ENCODE measurements around the gene PER1.
A peak's percentile ranks its signal among the peaks of the same experiment; 100 is the strongest.
"Not testable (repeated sequence)": the region's sequence is repeated elsewhere in the genome, so short reads cannot be mapped to it uniquely, and the experiment has no call there.

Gene PER1

DNA sequence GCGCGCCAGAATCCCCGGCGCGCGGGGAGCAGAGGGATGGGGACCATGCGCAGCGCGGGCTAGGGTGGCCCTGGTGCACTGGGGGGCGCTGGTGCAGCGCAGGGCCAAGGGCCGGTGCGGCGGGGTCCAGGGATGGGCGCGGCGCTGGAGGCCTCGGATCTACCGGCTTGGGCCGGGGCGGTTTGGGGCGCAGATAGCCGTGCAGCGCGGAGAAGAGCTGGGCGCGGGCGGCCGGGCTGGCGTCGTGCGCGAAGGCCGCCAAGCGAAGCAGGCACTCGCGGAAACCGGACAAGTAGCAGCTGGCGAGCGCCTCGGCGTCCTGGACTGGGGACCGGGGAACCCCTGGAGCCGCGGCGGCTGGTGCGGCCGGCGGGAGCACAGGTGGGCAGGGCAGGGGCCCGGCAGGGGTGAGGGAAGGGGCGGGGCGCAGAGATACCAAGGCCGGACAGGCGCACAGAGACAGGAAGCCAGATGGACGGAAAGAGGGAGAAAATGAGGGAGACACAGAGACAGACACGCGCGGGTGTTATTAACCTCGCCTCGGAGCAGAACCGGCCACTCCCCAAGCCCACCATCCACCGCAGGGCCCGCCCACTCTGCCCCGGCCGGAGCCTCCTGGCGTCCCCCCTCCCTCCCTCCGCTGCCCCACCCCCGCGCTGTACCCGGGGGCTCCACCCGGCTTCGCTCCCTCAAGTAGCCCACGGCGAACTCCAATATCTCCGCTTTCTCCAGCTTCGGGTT is 30.4 kb downstream of the PER1 start:
- DNase-seq (ENCODE audit: low read depth), result no peak

DNA sequence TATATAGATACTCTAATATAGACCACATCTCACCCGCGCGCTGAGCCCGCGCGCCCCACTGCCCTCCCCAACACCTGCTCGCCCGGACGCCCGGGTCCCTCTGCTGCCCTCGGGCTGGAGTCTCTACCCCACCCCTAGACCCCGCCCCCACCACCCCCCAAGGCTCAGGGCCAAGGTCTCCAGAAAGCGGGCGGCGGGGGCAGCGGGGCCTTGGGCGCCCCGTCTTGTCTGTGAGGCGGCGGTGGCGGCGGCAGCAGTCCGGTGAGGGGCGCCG is 30.9 kb downstream of the PER1 start:
- no peak for DNase-seq (ENCODE audit: low read depth)

DNA sequence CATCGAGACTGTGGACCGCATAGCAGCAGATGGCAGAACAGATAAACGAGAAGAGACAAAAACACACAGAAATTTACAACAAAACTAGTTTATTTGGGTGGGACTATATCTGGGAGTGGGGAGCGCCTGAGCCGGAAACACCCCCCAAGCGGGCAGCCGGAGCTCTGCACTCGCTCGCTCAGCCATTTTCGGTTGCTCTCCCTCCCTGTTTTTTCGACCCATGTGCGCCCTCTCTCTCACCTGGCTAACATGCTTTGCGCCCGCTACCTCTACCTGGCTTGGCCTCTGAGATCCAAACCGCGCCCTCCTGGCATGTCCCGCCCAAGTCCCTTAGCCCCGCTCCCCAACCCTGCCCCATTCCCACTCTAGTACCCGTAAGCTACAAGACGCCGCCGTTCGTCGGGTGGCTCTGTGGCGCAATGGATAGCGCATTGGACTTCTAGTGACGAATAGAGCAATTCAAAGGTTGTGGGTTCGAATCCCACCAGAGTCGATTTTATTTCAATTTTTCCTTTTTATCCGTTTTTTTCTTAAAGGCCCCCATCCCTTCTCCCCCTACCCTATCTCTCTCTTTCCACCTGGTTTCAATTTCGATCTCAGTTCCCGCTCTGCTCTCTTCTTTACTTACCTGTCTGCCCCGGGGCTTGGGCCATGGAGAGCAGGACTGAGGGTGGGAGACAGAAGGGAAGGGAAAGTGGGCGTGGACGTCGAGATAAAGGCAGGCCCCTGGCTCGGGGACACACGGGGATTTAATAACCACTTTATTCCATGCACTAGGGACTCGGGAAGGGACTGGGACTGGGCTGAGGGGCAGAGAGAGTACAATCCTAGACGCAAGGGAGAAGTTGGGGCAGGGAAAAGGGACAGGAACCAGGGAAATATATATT is 31.4 kb downstream of the PER1 start:
- no peak for DNase-seq (ENCODE audit: low read depth)

DNA sequence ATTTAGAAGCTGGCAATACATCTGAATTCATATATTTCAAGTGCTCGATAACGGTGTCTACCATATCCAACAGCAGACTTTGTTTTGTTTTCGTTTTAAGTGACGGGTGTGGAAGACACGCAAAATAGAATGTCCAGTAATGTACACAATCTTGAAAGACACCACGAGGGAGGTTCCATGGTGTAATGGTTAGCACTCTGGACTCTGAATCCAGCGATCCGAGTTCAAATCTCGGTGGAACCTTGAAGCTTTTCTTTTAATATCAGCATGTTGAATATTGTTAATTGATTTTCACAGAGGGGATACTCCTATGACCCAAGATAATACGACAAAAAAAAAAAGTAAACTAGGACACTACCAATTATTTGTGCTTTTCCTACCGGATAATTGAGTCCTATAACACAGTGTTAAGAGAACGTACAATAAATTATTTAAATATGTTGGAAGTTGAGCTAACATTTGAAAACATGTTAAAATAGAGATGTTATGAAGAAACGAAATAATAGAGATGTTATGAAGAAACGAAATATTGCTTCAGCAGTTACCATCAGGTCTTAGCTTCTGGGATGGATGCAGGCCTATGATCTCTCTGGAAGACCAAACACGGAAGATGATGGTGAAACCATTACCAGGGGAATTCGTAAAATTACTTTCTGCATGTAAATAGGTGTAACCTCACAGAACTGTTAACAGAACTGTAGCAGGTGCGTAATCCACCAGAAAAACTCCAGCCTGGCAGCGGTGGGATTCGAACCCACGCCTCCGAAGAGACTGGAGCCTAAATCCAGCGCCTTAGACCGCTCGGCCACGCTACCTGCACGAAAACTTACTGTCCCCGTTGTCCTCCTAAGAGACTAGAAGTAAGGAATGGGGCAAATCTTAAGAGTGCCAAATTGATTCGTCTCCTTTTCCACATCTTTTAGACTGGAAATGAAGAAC is 32.4 kb downstream of the PER1 start:
- peak; percentile 80 for DNase-seq (ENCODE audit: low read depth)

DNA sequence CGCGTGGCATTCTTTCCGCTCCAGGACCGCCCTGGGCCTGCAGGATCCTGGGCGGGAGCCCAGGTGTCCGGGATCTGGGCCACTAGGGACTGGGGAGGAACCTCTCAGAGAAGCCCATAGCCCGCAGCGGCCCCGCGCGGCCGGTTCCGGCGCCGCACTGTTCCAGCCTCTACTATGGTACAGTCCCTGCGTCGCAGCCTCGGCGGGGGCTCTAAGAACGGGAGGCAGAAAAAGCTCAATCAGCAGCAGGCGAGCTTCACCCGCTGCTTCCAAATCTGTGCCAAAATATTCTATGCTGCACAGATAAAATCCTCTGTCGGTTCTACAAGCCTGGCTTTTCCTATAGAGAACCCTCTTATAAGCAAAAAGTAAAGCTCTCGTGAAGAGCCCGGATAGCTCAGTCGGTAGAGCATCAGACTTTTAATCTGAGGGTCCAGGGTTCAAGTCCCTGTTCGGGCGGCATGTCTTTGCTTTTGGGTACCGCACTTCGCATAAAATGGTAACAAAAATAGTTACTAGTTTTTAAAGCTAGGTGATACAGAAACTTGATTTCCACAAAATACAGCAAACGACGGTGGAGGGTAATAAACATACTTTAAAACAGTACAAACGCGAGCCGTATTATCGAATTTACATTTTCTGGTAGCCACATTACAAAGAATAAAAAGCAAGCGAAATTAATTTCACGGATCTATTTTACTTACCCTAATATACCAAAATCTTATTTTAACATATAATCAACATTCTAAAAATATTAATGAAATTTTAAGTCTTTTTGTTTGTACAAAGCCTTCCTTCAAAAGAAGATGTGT is 33.2 kb downstream of the PER1 start:
- DNase-seq (ENCODE audit: low read depth), result no peak

DNA sequence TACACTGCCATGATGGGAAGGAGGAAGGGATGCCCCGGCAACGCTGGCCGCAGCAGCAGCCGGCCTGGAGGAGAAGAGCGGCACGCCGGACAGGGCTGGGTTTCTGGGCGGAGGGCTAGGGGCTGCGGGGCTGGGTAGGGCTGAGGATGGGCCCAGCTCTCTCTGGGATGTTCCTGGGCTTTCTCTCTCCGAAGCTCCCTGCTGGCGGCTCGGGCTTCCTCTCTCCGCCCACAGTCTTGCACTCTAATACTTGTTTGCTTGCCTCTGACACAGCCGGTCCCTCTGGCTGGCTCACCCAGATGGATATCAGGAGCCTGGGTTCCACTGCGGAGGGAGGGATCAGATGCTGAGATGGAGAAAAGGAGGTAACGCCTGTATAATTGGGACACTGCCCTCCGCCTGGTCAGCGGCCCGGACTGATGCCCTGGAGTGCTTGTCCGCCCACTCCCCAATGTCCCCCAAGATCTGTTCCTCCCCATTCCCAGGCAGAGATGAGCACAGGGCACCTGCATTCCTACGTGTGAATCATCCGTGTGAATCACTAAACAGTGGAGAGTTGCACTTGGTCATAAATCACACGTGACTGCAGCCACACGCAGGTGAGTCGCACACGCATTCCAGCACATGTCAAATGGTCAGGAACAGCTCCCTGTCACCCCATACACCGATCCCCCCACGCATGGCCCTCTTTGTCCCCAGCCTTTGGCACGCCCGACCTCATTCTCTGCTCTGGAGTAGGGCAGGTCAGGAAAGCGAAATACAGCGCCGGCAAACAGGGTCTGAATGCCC is 34.0 kb downstream of the PER1 start, which contains the start of gene ALOXE3:
Gene ALOXE3 (minus strand): TSS at position 535 of the 789 bp plus-strand sequence. CDS start 524 bp downstream, at position 11.
- no peak for DNase-seq (ENCODE audit: low read depth)

DNA sequence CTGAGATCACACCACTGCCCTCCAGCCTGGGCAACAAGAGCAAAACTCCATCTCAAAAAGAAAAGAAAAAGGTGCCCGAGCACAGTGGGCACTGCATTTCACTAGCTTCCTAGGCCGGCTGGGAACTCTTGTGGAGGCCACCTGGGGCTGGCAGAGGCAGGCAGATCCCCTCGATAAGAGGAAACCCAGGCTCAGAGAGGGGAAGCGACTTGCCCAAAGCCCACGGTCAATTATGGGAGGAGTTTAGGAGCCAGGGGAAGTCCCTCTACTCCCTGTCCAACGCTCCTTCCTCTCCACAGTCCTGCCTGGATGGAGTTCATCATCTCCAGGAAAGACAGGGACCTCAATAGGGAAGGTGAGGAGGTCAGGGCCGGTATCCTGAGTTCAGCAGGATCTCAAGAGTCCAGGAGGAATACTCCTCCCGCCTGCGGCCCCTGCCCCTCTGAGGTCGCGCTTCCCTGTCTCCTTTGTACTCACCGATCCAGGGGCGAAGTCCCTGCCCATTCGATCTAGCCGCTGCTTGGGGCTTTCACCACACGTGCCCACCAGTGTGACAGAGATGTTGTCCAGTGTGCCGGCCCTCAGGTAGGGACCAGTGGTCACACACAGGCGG is 34.7 kb downstream of the PER1 start:
- DNase-seq (ENCODE audit: low read depth), result no peak

DNA sequence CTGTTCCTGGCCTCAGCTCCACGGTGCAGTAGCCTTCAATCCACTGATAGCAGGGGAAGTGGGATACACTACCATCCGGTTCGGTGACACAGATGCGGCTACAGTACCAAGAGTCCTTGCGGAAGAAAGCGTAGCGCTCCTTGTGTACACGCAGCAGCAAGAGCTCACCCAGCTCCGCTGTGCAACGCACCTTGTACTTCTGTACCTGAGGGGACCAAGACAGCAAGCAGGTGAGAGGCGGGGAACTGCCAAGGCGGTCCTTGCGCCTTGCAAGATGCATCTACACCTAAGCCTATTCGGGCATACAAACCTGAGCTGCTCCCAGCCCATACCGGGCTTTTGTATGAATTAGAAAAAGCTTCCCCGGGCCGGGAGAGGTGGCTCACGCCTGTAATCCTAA is 35.4 kb downstream of the PER1 start:
- DNase-seq (ENCODE audit: low read depth), result no peak

DNA sequence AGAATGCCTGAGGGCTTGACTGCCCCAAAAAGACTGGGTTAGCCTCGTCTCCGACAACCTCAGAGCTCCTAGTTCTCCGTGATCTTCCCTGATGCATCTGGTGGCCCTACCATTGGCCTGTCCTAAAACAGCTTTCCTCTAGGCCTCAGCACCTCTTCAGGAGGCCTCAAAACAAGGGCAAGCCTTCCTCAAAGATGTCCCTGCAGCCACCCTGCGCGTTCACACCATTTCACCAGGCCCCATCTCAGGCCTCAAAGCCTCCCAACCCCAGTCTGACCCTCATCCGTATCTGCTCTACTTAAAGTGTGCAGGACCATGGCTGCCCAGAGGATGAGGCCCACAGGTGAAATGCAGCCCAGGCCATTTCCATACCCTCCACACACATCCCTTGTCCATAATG is 41.3 kb downstream of the PER1 start:
- DNase-seq (ENCODE audit: low read depth), result no peak

DNA sequence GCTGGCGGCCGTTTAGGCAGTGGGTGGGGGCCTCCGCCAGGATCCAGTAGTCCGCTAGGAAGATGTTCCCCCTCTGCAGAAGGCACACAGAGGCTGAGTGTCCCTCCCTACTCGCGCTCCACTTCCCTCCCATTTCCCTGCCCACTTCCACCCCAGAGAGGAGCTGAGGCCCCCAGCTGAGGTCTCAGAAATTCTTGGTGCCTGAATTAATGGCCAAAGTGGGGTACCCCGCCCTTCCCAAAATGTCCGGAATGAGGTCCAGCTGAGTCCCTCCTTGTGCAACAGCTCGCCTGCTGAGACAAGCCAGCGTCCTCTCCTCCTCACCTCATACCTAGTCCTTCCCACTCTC is 41.8 kb downstream of the PER1 start:
- no peak for DNase-seq (ENCODE audit: low read depth)

DNA sequence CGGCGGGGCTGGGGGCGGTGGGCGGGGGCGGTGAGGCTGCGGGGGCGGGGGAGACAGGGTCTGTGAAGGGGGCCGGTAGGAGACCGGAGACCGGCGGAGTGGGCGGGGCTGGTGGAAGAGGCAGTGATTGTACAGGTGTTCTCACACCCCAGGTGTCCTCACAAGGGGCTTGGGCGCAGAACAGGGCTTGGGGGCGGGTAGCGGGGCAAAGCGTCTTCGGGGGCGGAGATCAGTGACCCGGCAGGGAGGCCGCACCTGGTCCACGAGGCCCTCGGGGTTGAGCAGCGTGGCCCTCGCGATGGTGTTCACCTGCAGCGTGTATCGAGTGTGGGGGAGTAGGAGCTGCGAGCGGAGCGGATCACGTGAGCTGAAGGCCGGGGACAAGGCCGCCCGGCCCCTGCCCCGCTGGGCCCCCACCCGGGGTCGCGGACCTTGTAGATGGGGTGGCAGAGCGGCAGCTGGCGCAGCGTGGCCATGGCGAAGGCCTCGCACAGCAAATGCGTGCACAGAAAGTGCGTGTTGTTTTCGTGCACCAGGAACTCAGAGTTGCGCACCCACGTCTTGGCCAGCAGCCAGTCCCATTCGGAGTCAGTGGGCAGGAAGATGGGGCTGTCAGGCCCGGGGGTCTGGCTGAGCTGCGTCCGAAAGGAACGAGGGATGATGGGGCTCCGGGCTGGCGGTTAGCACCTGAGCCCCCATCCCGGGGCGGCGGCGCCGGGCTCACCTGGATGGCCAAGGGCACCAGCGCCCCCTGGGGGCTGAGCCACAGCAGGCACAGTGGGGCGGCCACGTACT is 42.3 kb downstream of the PER1 start:
- no peak for DNase-seq (ENCODE audit: low read depth)

DNA sequence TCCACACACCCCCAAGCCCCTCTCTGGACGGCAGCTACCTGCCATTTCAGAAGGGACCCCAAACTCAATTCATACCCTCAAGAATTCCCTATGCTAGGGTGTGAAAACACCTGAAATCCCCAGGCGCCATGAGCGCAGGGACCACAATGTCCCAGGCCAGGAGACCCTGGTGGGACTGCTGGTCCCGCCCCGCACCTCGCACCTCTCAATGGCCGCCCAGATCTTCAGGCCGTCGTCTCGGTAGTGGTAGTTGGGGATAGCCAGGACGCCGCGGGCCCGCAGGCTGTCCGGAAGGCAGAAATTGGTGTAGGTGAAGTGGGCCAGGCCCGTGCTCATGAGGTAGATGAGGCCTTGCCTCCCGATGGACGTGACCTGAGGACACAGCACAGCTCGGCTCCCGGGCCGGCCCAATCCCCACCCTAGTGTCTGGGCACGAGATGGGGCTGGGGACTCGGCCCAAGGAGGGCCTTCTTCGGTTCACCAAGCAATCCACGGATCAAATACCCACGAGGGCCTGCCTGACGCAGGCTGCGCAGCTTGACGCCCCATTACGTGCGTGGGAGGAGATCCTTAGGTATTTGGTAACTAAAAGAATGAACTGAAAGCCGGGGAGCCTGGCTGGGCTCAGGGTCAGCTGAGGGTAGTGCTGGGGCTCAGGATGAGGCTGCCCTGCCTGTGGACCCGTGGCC is 43.1 kb downstream of the PER1 start:
- DNase-seq (ENCODE audit: low read depth), result no peak

DNA sequence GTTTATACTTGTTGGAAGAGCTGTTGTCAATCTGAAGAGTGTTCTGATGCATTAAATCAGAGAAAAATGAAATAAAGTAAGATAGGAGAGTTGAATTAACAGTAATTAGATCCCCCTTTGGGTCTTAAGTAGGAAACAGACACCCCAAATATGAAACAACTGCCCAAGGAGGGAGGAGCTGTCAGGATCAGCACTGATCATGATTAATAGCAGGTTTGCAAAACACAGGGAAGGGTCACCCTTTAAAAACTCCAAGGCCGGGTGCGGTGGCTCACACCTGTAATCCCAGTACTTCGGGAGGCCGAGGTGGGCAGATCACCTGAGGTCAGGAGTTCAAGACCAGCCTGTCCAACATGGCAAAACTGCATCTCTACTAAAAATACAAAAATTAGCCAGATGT is 45.2 kb downstream of the PER1 start:
- DNase-seq (ENCODE audit: low read depth), result not testable (repeated sequence)

DNA sequence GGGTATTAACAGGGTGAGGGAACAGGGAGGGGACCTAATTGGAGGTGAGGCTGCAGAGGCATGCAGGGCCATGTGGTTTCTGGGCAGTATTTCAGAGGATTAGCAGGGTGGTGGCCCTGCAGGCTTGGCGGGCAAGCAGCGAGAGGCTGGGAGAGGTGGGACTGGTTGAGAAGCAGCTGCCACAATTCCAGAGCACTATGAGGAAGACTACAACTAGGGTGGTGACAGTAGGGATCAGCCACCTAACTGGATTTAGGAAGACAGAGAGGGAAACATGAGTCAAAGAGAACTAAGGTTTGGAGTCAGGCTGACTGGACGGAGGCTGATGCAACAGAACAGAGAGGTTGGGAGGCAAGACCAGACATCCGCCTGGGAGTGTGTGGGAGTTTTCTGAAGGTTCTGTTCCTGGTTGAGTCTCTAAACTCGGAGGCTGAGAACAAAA is 46.2 kb downstream of the PER1 start:
- no peak for DNase-seq (ENCODE audit: low read depth)

DNA sequence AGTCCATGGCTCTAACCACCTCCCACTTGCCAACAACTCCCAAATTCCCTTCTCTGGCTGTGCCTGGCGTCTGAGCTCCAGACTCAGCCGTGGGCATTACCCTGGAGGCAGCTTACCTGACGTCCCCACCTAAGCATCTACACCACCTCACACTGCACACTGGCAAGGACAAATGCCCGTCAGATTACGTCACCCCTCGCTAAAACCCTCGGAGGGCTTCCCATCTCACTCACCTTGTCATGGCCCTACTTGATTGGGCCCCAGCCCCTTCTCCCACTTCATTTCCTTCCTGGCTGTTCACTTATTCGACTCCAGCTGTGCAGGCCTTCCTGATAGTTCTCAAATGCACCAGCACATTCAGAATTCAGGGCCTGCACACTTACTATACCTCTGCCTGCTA is 47.3 kb downstream of the PER1 start:
- DNase-seq (ENCODE audit: low read depth), result no peak

DNA sequence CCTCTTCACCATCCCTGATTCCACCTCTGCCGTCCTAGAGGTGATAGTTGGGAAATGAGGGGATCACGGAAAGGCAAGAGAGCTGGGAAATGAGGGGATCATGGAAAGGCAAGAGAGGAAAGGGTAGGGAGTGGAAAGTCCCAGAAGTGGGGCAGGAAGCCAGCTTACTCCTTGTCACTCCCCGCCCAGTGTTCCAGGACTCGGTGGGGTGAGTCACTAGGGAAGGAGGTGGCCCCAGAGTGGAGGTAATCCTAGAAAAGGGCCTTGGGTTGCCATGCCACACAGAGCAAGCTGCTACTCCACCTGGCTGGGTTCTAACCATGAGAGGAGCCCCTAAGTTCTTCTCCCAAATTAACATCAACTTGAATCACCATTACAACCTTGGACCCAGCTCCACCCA is 48.7 kb downstream of the PER1 start:
- DNase-seq (ENCODE audit: low read depth), result no peak

DNA sequence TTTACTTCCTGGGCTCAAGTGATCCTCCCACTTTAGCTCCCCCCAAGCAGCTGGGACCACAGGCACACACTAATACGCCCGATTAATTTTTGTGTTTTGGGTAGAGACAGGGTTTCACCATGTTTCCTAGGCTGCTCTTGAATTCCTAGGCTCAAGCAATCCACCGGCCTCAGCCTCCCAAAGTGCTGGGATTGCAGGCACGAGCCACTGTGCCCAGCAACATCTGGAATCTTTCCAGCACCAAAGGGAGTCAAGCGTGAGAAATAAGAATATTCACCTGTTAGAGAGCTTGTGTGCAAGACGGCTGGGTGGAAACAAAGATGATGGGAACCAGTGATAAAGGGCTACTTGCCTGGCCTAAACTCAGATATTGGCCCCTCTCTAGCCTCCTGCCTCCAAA is 50.5 kb downstream of the PER1 start:
- DNase-seq (ENCODE audit: low read depth), result no peak

DNA sequence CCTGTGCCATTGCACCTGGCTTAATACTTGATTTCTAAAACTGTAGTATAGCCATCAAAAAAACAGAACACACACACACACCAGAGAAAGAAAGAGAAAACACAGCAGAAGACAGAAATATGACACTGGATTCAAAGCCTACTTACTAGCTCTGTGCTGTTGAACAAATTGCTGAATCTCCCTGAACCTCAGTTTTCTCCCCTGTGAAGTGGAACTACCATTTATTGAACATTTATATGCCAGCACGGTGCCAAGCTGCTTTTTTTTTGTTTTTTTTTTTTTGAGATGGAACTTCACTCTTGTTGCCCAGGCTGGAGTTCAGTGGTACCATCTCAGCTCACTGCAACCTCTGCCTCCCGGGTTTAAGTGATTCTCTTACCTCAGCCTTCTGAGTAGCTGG is 51.4 kb downstream of the PER1 start:
- no peak for DNase-seq (ENCODE audit: low read depth)

DNA sequence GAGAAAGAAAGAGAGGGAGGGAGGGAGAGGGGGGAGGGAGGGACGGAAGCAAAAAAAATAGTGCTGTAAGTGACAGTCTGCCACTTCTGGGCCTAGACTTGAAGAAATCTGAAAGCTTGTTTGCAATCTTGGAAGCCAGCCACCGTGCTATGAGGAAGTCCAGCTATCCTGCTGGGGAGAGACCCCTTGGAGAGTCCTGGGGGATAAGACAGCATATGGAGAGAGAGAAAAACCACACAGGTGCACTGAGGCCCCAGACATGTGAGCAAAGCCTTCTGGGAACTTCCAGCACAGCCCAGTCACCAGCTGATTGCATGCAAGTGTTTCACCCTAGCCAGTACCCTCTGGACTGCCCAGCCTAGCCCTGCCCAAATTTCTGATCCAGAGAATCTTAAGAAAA is 52.1 kb downstream of the PER1 start:
- DNase-seq (ENCODE audit: low read depth), result no peak

Measured in non-pigmented ciliary epithelial cell (primary cell).